Lower leg skin (tissue), 4 donors: ENCODE data around the gene CYGB. TPM values are rescaled to one million over a fixed set of nuclear protein-coding genes. Genes with fewer than 3 reads are reported as not detected.
"Not testable (repeated sequence)": the region's sequence is repeated elsewhere in the genome, so short reads cannot be mapped to it uniquely, and the experiment has no call there.

ENCODE experiments used
- DNase-seq, 2 donors: peaks; one replicate each; pipeline ENCODE4 v3.0.0-alpha.2; 2019; ENCODE audit warnings: low spot score in 2 of 2
- H3K4me3 ChIP-seq: fragments of 200-600 bp; sonication (generic); 2 replicates; pipeline ENCODE4 v1.5.1; 2017; ENCODE audit warnings: mild to moderate bottlenecking, low read depth; ENCODE audit not compliant: poor library complexity, severe bottlenecking
- POLR2A ChIP-seq, 2 donors: fragments of 450-650 bp; IDR thresholded peaks; one replicate each; pipeline ENCODE4 v1.6.1; 2016 to 2017; ENCODE audit warnings: antibody characterized with exemption in 2 of 2, mild to moderate bottlenecking in 1 of 2, moderate library complexity in 1 of 2
- WGBS, 2 donors: methylation state at CpG; one replicate each; pipeline ENCODE4 v1.1.5; 2018; 5-methylcytosine and 5-hydroxymethylcytosine counted together
- intact Hi-C: fragments of 100-400 bp; cut with DNase I; formaldehyde crosslinking; loops from one replicate; pipeline ENCODE4 v1.15.0; 2023; ENCODE audit warnings: low total_unique reads
- total RNA-seq, 4 donors: library from RNA; depleted of rRNA; stranded (reverse); fragments of >200 nt; gene quantifications; one replicate each; pipeline ENCODE4 v1.1.0, GENCODE V29; 2016
- TF ChIP-seq, protein P1 (sequence below), 3 donors: fragments of 450-650 bp; IDR thresholded peaks; one replicate each; pipeline ENCODE4 v1.5.1; 2016; ENCODE audit warnings: antibody characterized with exemption in 3 of 3, mild to moderate bottlenecking in 3 of 3, moderate library complexity in 2 of 3

CYGB gene
- total RNA-seq, 4 donors from 2014 or later, result 9.7 to 14.4 (median 10.7) TPM

GRCh38 chr17:76566613-76566943 is 29.1 kb upstream of the CYGB start:
- no peak for DNase-seq
- no peak overlapping the region for H3K4me3 ChIP-seq
- 61 to 79% methylated on average over 3 of the region's 3 CpGs for WGBS, 2 donors
- TF ChIP-seq POLR2A (IDR thresholded peaks at IDR 0.05), result no peak
- TF ChIP-seq, protein P1, sequence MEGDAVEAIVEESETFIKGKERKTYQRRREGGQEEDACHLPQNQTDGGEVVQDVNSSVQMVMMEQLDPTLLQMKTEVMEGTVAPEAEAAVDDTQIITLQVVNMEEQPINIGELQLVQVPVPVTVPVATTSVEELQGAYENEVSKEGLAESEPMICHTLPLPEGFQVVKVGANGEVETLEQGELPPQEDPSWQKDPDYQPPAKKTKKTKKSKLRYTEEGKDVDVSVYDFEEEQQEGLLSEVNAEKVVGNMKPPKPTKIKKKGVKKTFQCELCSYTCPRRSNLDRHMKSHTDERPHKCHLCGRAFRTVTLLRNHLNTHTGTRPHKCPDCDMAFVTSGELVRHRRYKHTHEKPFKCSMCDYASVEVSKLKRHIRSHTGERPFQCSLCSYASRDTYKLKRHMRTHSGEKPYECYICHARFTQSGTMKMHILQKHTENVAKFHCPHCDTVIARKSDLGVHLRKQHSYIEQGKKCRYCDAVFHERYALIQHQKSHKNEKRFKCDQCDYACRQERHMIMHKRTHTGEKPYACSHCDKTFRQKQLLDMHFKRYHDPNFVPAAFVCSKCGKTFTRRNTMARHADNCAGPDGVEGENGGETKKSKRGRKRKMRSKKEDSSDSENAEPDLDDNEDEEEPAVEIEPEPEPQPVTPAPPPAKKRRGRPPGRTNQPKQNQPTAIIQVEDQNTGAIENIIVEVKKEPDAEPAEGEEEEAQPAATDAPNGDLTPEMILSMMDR (IDR thresholded peaks at IDR 0.05), result no peak
- intact Hi-C loops, result no loop called here

- 86 to 88% methylated on average over 14 of the region's 14 CpGs for WGBS, 2 donors
- DNase-seq, result no peak
- TF ChIP-seq, protein P1 (IDR thresholded peaks at IDR 0.05), result no peak
- TF ChIP-seq POLR2A (IDR thresholded peaks at IDR 0.05), result no peak
- H3K4me3 ChIP-seq, result no peak overlapping the region
- intact Hi-C loops, result no loop called here
Observed at GRCh38 chr17:76565728-76566612, 28.5 kb upstream of the CYGB start.

DNA sequence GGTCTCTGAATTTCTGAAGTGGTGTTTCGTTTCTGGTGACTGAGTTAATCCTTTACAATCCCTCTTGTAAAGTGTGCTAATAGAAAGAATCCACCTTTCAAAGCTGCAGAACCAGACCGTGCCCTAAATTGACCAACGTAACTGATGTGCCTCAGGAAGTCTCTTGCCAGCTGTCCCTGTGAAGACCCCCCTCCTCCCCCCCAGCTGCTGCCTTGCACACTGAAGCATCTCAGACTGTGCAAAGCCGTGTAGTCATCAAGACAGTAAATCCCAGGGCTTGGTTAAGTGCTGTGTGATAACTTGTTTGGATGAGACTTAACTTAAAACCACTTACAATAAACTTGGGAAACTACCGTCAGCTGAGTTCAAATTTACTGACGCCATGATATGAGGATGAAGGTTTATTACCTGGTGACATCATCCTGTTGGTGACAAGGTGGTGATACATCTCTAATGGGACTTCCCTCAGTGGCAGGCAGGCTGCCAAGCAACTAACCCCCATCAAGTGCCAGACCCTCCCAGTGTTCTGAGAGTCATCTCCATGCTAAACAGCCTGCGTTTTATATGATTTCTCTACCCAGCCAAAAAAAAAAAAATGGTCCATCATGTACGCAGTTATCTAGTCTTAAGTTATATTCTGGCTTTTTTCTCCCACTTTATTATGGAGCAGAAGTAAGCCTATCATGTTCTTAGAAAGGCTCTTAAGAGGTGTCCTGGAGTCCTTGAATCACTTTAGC is 27.6 kb upstream of the CYGB start:
- H3K4me3 ChIP-seq, DNase-seq: not testable (repeated sequence)
- WGBS, 2 donors, result 65 to 79% methylated on average over 7 to 8 of the region's 8 CpGs
- intact Hi-C loops, result loop anchor here (5.0 kb wide), 1 partner anchor 57 kb away; no protein-coding TSS in a partner anchor

GRCh38 chr17:76563359-76563758 is 25.9 kb upstream of the CYGB start:
- H3K4me3 ChIP-seq, DNase-seq: not testable (repeated sequence)
- intact Hi-C loops, result loop anchor here (5.0 kb wide), 1 partner anchor 59 kb away; no protein-coding TSS in a partner anchor
- WGBS, 2 donors, result 56 to 71% methylated on average over 2 of the region's 2 CpGs

GRCh38 chr17:76562734-76563148 is 25.2 kb upstream of the CYGB start:
- WGBS, 2 donors, result 24% methylated on average over 6 of the region's 6 CpGs
- no peak for DNase-seq
- H3K4me3 ChIP-seq, result no peak overlapping the region
- TF ChIP-seq POLR2A (IDR thresholded peaks at IDR 0.05), result no peak
- intact Hi-C loops, result loop anchor here (5.0 kb wide), 1 partner anchor 60 kb away; no protein-coding TSS in a partner anchor

DNA sequence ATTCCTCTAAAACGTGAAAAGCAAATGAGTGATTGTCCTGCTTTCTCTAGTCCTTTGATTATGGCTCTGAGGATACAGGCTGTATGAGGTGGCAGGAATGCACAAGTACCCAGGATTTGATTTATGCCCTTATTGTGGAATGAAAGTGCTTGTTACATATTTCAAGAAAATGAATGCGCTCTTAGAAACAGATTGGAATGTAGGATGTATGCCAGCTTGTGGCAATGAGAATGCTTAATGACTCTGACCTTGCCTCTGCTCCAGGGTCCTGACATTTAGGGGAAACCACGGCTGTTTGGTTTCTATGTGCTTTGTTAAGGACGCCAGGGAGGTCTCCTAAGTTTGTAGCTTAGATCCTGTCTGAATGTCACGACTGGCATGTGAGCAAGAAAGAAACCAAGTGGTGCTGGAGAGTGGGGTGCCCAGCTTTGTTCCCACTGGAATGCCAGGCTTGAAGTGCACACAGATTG is 24.3 kb upstream of the CYGB start:
- no peak overlapping the region for H3K4me3 ChIP-seq
- no peak for DNase-seq
- WGBS, 2 donors, result 32 to 55% methylated on average over 5 of the region's 5 CpGs
- intact Hi-C loops, result loop anchor here (5.0 kb wide), 1 partner anchor 60 kb away; no protein-coding TSS in a partner anchor
- TF ChIP-seq, protein P1 (IDR thresholded peaks at IDR 0.05), result no peak
- no peak for TF ChIP-seq POLR2A (IDR thresholded peaks at IDR 0.05)

- no peak overlapping the region for H3K4me3 ChIP-seq
Observed at GRCh38 chr17:76561332-76561731, 23.8 kb upstream of the CYGB start.

More at GRCh38 chr17:76561332-76561731, 23.8 kb upstream of the CYGB start:
- intact Hi-C loops, result loop anchor here (5.0 kb wide), 1 partner anchor 61 kb away; no protein-coding TSS in a partner anchor
- no peak for DNase-seq
- TF ChIP-seq, protein P1 (IDR thresholded peaks at IDR 0.05), result no peak
- no peak for TF ChIP-seq POLR2A (IDR thresholded peaks at IDR 0.05)
- WGBS, 2 donors, result 48 to 52% methylated on average over 7 of the region's 7 CpGs
